ENCODE results near the gene IFITM1.
"Not testable (repeated sequence)": the region's sequence is repeated elsewhere in the genome, so short reads cannot be mapped to it uniquely, and the experiment has no call there.

The IFITM1 gene

DNA sequence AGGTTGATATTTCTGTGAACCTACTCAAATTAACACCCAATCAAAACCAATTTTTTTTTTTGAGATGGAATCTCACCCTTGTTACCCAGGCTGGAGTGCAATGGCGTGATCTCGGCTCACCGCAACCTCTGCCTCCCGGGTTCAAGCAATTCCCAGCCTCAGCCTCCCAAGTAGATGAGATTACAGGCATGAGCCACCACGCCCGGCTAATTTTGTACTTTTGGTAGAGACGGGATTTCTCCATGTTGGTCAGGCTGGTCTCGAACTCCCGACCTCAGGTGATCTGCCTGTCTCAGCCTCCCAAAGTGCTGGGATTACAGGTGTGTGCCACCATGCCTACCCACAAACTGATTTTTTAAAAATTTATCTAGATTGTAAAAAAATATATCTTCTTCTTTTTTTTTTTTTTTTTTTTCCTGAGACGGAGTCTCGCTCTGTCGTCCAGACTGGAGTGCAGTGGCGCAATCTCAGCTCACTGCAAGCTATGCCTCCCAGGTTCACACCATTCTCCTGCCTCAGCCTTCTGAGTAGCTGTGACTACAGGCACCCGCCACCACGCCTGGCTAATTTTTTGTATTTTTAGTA is 14.8 kb downstream of the IFITM1 start:
- DNase-seq = not testable (repeated sequence)

DNA sequence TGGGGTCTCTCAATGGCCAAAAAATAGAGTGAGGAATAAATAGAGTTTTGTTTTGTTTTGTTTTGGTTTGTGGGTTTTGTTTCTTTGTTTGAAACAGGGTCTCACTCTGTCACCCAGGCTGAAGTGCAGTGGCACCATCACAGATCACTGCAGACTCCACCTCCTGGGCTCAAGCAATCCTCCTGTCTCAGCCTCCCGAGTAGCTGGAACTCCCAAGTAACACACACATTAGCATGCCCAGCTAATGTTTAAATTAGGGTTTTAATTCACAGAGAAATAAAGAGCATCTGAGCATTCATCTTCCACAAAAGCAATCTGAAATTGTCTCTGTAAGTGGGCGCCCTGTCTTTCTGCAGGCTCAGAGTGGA is 16.0 kb downstream of the IFITM1 start:
- no peak for DNase-seq

DNA sequence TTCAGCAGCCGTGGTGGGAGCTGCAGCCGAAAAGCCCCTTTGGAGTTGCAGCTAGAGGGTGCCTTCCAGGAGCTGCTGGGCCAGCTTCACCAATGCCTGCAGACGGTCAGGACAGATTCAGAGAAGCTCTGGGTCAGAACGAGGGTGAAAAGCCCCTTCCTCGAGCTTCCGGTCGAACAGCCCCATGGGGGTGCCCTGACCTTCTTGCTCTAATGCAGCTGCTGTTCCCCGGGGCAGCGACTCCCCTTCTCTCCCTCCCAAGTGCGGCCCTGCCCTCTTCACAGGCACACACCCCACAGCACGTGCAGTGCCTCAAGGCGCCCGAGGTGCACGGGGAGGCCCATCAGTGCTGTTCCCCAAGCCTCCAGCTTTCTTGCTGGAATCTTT is 16.5 kb downstream of the IFITM1 start:
- DNase-seq = no peak

DNA sequence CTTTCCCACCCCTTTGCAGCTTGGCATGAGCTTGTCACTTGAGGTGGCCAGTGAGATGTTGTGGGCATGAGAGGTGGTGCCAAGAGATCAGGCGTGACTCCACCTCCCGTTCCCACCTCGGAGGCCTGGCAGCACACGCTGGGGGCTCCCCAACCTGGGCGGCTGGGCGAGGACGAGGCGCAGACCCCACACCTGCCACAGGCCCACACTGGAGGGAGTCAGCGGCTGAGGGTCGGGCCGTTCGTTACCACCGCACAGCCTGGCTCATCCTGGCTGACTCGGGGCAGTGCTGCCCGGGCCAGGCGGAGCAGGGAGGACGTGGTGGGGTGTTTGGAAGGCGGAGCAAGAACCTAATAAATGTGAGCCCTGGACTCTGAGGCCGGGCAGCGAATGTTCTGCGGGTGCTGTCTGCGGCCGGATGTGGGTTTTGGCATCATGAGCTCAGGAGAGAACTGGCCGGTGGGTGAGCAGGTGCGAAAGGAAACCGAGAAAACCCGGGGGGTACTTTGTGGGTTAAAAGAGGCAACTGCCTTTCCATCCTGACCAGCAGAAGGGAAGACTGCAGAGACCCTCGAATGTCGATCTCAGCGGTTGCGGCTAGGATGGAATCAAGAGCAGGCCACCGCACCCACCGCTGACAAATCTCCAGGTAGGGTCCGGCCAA is 17.0 kb downstream of the IFITM1 start:
- no peak for DNase-seq

DNA sequence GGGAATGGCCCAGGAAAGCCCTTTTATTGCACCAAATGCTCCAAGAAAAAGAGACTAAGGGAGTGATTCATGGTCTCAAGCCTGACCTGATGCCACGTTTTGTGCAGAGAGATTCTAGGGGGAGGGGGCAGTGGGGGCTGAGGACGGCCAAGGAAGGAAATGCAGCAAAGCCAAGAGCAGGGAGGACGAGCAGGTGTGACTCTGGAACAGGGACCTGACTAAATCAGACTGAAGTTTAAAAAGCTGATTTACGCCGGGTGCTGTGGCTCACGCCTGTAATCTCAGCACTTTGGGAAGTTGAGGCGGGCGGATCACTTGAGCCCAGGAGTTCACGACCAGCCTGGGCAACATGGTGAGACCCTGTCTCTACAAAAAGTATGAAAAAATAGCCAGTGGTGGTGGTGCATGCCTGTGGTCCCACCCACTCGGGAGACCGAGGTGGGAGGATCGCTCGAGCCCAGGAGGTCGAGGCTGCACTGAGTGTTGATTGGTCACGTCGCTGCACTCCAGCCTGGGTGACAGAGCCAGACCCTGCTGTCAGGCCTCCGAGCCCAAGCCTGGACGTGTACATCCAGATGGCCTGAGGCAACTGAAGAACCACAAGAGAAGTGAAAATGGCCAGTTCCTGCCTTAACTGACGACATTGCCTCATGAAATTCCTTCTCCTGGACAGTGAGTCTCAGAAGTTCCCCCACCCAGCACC is 17.7 kb downstream of the IFITM1 start:
- DNase-seq = no peak

DNA sequence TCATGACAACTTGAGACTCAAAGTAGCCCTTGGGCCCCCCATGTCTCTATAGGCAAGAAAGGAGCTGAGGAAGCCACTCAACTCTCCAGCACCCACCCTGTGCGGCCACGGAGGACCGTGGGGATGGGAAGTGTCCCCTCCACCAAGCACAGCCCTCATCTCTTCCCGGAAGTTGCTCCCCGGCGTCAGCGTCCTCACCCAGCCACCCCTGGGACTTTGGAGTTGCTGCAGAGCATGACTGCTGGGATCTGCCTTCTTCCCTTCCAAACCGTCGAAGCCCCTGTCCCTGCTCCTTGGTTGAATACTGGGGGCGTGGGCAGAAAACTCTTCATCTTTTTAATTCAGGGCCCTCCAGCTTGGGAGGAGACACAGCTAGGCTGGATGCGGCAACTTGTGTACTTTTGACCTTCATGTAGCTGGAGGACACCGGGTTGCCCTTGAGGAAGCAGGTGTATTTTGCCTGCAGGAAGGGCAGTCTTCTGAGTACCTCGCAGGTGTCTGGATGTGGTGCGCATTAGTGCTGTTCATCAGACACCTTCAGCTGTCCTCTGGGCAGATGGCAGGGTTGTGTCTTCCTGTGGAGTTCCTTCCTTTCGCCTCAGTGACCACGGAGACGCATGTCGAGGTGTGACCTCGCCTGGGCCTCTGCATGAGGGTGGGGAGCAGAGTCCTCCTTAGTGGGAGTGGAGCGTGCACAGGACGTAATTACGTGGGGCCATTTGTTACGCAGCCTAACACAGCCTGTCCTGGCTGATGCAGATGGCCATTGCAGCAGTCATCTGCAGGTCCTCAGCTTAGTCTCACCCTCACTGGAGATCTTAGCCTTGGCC is 19.0 kb downstream of the IFITM1 start:
- no peak for DNase-seq

DNA sequence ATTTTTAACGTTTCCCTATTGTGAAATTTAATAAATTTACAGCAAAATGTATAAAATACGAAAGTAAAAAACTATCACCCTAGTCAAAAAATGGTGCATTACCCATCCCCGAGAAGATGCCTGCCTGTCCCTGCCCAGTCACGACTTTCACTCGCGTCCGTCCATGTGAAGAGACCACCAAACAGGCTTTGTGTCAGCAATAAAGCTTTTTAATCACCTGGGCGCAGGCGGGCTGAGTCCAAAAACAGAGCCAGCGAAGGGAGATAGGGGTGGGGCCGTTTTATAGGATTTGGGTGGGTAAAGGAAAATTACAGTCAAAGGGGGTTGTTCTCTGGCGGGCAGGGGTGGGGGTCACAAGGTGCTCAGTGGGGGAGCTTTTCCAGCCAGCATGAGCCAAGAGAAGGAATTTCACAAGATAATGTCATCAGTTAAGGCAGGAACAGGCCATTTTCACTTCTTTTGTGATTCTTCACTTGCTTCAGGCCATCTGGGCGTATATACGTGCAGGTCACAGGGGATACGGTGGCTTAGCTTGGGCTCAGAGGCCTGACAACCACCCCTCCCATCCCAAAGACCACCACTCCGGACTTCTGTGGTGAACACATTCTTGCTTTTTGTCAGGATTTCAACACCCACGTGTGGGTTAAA is 19.9 kb downstream of the IFITM1 start:
- not testable (repeated sequence) for DNase-seq

DNA sequence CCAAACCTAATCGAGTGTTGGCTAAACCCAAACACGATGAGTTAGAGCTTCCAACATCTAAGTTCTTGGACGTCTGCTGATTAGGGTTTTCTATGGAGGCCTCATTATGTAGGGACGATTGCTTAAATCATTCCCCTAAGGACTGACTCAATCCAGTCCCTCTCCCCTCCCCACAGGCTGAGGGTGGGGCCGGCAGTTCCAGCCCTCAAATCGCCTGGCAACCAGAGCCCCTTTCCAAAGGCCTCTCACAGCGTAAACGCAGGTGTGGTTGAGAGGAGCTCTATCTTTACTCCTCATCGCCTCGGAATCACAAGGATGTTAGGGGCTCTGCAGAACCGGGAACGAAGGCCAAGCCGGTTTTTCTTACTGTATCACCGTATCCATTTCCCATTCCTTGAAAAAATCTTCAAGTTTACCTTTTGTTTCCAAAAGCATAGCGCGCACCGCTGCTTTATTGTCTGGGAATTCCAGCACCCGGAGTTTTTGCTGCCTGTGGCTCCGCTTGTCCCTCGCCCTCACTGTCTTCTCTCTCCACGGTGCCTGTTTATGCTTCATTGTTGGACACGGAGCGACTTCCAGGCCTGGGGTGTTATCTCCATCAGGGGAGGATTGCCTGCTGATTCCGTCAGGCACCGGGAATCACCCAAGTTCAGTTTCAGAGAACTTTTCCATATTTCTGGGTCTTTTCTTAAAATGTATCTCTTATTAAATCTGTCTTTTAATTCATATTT is 20.6 kb downstream of the IFITM1 start:
- no peak for DNase-seq

DNA sequence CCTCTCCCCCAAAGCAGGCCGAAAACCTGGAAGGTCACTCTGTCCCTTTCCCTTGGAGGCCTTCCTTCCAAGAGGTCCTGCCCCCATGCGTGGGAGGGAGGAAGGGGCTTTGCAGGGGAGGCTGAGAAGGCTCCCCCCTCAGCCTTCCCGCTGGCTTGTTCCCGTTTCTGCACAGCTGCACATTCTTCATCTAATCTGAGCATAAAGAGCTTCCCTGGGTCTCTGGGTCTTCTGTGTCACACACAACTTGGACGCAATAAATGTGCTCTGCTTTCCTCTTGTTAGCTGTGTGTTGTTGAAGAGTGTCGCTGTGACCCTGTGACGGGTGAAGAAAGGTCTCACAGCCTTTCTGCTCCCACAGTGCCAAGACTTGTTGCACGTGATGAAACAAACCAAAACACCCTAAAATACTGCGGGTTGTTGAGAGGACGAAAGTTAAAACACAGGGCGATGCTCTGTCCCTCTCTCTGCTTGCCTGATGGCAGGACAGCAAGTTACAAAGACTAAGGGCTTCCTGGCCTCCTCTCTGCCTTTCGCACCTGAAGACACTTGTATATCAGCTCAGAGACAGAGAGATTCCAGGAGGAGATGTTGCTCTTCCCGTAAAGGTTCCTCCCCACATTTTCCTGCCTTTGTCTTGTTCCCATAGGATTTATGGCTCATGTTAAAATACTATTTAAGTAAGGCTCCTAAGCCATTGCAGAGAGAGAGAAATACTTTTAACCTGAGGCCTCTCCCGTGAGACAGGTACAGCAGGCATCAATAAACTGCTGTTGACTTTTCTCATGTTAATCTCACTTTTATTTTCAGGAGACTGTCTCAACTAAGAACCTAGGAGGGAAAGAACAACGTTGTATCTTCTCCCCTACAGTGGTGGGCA is 22.2 kb downstream of the IFITM1 start:
- DNase-seq = no peak

DNA sequence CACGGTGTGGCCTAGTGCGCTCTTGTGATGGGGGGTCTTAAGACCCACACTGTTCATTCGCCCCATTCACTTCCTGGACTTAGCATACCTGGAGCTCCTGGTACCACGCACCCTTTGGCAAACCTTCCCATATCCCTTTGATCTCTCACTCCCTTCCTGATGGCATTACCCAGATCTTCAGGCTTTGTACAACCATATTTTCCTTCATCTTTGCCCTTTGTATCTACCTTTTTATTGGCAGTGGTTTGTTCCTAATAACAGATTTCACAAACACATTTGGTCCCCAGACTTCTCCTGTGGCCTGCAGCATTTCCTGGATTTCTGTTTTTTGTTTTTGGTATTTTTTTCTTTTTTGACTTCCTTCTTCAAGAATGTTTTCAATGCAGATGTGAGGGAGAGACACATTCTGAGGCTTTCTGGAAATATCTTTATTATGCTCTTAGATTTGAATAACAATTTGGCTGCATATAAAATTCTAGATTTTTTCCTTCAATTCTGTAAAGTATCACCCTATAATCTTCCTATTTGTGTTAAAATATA is 22.9 kb downstream of the IFITM1 start:
- no peak for DNase-seq

DNA sequence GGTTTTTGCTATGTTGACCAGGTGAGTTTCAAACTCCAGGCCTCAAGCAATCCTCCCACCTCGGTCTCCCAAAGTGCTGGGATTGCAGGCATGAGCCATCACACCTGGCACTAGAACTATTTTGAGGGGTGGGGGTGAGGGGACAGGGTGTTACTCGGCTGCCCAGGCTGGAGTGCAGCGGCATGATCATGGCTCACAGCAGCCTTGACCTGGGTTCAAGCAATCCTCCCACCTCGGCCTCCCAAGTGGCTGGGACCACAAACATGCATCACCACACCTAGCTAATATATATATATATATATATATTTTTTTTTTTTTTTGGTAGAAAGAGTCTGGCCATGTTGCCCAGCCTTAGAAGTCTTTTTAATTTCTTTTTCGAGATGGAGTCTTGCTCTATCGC is 23.9 kb downstream of the IFITM1 start:
- no peak for DNase-seq

DNA sequence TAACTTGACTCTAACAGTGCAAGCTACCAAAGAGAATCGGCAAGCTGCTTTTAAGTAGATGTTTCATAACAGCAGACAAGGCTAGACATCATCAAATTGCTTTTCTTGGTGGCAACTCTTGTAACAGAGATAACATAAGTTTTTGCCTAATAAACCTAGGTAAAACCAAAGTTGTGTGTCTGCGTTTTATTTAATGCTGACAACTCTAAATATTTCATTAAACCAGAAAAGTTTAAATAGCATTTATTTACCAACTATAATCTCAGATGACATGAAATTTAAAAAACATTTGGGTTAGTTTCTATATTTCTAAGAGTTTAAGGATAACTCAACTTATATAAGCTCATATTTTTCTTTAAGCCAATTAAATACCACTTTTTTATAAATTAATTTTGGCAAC is 26.1 kb downstream of the IFITM1 start:
- DNase-seq = no peak

DNA sequence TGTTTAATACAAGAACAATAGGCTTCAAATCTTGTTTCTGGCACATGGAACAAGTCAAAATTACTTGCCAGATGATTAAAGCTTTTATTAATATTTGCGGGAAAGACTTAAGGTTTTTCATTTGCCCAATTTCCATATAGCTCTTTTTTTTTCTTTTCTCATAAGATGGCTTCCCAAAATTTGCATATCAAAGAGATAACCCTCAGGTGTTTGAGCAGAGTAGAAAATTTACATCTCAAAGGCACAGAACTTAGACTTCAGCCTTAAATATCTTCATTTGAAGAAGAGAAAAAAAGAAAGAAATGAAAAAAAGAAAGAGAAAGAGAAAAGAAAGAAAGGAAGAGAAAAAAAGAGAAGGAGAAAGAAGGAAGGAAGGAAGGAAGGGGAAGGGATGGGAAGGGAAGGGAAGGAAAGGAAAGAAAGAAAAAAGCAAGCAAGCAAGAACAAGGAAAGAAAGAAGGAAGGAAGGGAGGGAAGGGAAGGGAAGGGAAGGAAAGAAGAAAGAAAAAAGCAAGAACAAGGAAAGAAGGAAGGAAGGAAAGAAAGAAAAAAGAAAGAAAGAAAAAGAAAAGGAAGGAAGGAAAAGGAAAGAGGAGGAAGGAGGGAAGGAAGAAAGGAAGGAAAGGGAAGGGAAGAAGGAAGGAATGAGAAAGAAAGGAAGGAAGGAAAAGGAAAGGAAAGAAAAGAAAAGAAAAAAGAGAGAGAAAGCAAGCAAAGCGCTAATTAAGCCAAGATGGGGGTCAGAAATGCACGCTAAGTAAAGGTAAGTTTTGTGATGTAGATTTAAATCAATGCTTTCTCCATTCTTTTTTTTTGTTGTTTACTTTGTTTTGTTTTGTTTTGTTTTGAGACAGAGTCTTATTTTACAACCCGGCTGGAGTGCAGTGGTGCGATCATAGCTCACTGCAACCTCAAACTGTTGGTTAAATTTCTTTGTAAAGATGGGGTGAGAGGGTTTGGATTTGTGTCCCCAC is 27.0 kb downstream of the IFITM1 start:
- no peak for DNase-seq

DNA sequence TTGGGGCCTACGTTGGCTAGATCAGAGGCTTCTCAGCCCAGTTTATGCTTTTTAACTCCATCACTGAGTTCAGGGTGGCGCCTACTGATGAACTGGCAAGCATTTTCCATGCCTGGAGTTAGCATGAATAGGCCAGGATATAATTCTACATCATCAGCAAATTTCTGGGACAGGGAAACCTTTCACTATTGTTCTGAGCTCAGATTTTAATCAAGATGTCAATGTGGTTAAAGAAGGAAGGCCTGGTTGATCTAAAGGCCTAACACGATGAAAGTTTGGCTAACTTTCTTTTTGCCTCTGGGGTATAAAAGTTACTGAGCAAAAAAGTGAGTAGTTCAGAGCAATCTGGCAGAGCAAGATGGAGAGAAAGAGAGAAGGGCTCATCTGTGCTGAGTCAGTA is 28.5 kb downstream of the IFITM1 start:
- DNase-seq = no peak

DNA sequence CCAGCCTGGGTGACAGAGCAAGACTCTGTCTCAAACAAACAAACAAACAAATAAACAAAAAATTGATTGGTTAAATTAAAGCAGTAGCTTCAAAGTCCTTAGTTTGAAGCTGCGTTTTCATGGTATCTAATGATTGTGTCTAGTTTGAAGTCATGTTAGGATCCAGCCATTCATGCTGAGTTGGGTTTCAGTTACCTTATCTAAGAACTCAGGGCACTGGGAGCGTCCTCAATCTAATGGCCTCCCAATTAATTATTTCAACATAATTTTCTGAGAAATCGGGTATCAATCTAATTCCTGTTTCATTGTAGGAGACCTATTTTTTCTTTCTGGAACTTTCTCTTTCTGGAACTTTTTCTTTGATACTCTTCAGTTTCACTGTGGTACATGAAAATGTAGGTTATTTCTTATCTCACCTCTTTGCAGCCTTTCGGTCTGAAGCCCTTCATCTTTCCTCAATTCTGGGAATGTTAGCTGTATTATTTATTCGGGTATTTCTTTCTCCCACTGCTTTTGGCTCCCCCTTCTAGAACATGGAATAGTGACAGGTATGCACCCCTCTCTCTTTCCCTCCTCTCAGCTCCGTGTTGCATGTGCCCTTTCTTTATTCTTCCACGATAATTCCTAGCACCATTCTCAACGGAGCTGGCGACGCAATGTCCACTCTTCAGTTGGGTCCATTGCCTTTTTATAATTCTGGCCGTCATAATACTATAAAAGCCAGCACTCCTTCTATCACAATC is 31.2 kb downstream of the IFITM1 start:
- DNase-seq = no peak

DNA sequence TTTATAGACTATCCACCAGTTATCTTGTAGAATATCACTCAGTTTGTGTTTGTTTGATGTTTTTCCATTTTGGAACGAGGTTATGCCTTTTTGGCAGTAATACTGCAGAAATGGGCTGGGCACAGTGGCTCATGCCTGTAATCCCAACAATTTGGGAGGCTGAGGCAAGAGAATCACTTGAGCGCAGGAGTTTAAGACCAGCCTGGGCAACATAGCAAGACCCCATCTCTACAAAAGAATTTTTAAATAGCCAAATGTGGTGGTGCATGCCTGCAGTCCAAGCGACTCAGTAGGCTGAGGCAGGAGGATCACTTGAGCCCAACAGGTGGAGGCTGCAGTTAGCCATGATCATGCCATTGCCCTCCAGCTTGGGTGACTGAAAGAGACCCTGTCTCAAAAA is 32.7 kb downstream of the IFITM1 start:
- no peak for DNase-seq

DNA sequence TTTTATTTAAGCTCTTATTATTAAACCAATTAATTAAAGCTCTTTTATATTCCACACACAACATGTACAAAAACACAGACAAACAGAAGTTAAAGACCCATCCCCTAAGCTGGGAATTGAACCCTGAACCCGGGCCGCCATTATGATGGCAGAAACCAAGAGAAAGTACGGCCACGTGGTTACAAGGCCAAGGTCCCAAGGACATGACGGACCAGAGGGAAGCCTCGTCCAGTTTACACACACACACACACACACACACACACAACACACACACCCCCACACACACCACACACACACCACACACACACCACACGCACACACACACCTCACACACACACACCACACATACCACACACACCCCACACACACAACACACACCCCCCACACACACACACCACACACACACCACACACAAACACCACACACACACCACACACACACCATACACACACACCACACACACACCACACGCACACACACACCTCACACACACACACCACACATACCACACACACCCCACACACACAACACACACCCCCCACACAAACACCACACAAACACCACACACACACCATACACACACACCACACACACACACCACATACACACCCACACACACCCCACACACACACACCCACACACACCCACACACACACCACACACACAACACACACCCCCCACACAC is 35.6 kb downstream of the IFITM1 start:
- DNase-seq = not testable (repeated sequence)

DNA sequence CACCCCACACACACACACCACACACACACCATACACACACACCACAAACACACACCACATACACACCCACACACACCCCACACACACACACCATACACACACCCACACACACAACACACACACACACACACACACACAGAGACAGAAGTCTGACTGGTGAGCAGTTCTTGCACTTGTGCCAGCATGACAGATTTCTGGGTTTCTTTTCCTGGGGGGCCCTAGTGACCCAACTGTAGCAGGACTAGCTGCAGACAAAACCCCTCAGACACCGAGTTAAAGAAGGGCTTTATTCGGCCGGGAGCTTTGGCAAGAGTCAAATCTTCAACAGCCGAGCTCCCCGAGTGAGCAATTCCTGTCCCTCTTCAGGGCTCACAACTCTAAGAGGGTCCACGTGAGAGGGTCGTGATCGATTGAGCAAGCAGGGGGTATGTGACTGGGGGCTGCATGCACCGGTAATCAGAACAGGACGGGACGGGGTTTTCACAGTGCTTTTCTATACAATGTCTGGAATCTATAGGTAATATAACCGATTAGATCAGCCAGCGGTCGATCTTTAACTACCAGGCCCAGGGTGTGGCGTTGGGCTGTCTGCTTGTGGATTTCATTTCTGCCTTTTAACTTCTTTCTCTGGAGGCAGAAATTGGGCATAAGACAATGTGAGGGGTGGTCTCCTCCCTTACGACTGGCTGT is 36.3 kb downstream of the IFITM1 start:
- DNase-seq = not testable (repeated sequence)
